IPS-15b (cell line): ENCODE results near the gene PTPRN2.

Experiments used
- H3K27me3 ChIP-seq: one replicate; pipeline ENCODE4 v1.6.1; 2013; ENCODE audit warnings: low read length; ENCODE audit not compliant: control insufficient read depth, insufficient read depth
- H3K36me3 ChIP-seq: one replicate; pipeline ENCODE4 v1.6.1; 2013; ENCODE audit warnings: low read length; ENCODE audit not compliant: control insufficient read depth, insufficient read depth
- H3K4me1 ChIP-seq: one replicate; pipeline ENCODE4 v1.6.1; 2013; ENCODE audit warnings: mild to moderate bottlenecking, low read length; ENCODE audit not compliant: control insufficient read depth, insufficient read depth
- H3K4me3 ChIP-seq: one replicate; pipeline ENCODE4 v1.5.1; 2013; ENCODE audit warnings: low read depth, low read length
- H3K9ac ChIP-seq: one replicate; pipeline ENCODE4 v1.6.1; 2013; ENCODE audit warnings: low read depth, mild to moderate bottlenecking, low read length
- H3K9me3 ChIP-seq: one replicate; pipeline ENCODE4 v1.6.1; 2013; ENCODE audit warnings: mild to moderate bottlenecking, low read length; ENCODE audit not compliant: control insufficient read depth, insufficient read depth

PTPRN2 gene

GRCh38 chr7:158014976-158015375, 572.6 kb downstream of the PTPRN2 start:
- Histone ChIP-seq H3K27me3 (peaks cover 8% of the 10 kb centered on the region), H3K36me3 (no peaks in the 10 kb centered on the region), H3K4me3 (no peak overlapping the region), H3K9ac (no peak overlapping the region), H3K9me3 (no peaks in the 10 kb centered on the region), H3K4me1 (peaks cover 22% of the 10 kb centered on the region)

GRCh38 chr7:158013085-158013668, 574.4 kb downstream of the PTPRN2 start:
- Histone ChIP-seq H3K9me3 (no peaks in the 10 kb centered on the region), H3K4me1 (peaks cover 31% of the 10 kb centered on the region)

GRCh38 chr7:158011941-158012340, 575.7 kb downstream of the PTPRN2 start:
- H3K27me3 ChIP-seq = peaks cover 5% of the 10 kb centered on the region
- no peak overlapping the region for H3K9ac ChIP-seq
- no peak overlapping the region for H3K4me3 ChIP-seq
- peaks cover 25% of the 10 kb centered on the region for H3K4me1 ChIP-seq
- no peaks in the 10 kb centered on the region for H3K9me3 ChIP-seq
- H3K36me3 ChIP-seq = no peaks in the 10 kb centered on the region

More at GRCh38 chr7:158013085-158013668, 574.4 kb downstream of the PTPRN2 start:
- Histone ChIP-seq H3K4me3 (no peak overlapping the region), H3K9ac (no peak overlapping the region), H3K27me3 (peaks cover 7% of the 10 kb centered on the region), H3K36me3 (no peaks in the 10 kb centered on the region)

GRCh38 chr7:158010961-158011693, 576.5 kb downstream of the PTPRN2 start:
- Histone ChIP-seq H3K27me3 (peaks cover 5% of the 10 kb centered on the region), H3K9me3 (no peaks in the 10 kb centered on the region), H3K9ac (no peak overlapping the region), H3K4me3 (no peak overlapping the region), H3K36me3 (no peaks in the 10 kb centered on the region), H3K4me1 (peaks cover 25% of the 10 kb centered on the region)

GRCh38 chr7:158009886-158010285, 577.7 kb downstream of the PTPRN2 start:
- Histone ChIP-seq H3K4me3 (no peak overlapping the region), H3K4me1 (peaks cover 17% of the 10 kb centered on the region), H3K36me3 (no peaks in the 10 kb centered on the region), H3K9me3 (no peaks in the 10 kb centered on the region), H3K9ac (no peak overlapping the region), H3K27me3 (peaks cover 3% of the 10 kb centered on the region)

- Histone ChIP-seq H3K36me3 (no peaks in the 10 kb centered on the region), H3K4me1 (peaks cover 15% of the 10 kb centered on the region), H3K9me3 (no peaks in the 10 kb centered on the region), H3K27me3 (no peaks in the 10 kb centered on the region), H3K4me3 (no peak overlapping the region), H3K9ac (no peak overlapping the region)
These were observed 579.4 kb downstream of the PTPRN2 start for GRCh38 chr7:158008267-158008666.

GRCh38 chr7:158007697-158008257, 579.8 kb downstream of the PTPRN2 start:
- H3K9me3 ChIP-seq = no peaks in the 10 kb centered on the region
- H3K4me1 ChIP-seq = peaks cover 15% of the 10 kb centered on the region
- no peak overlapping the region for H3K9ac ChIP-seq
- H3K27me3 ChIP-seq = no peaks in the 10 kb centered on the region
- no peaks in the 10 kb centered on the region for H3K36me3 ChIP-seq
- no peak overlapping the region for H3K4me3 ChIP-seq

GRCh38 chr7:158006841-158007696, 580.6 kb downstream of the PTPRN2 start:
- Histone ChIP-seq H3K36me3 (no peaks in the 10 kb centered on the region), H3K4me3 (no peak overlapping the region), H3K4me1 (peaks cover 15% of the 10 kb centered on the region), H3K27me3 (no peaks in the 10 kb centered on the region), H3K9me3 (no peaks in the 10 kb centered on the region), H3K9ac (no peak overlapping the region)

- H3K36me3 ChIP-seq = no peaks in the 10 kb centered on the region
- H3K27me3 ChIP-seq = no peaks in the 10 kb centered on the region
- no peak overlapping the region for H3K9ac ChIP-seq
- H3K9me3 ChIP-seq = no peaks in the 10 kb centered on the region
- peaks cover 9% of the 10 kb centered on the region for H3K4me1 ChIP-seq
- H3K4me3 ChIP-seq = no peak overlapping the region
These were observed 582.1 kb downstream of the PTPRN2 start for GRCh38 chr7:158005531-158005930.

GRCh38 chr7:158004123-158004490, 583.5 kb downstream of the PTPRN2 start:
- Histone ChIP-seq H3K4me3 (no peak overlapping the region), H3K9me3 (no peaks in the 10 kb centered on the region), H3K36me3 (no peaks in the 10 kb centered on the region), H3K9ac (no peak overlapping the region), H3K4me1 (peaks cover 8% of the 10 kb centered on the region), H3K27me3 (no peaks in the 10 kb centered on the region)

GRCh38 chr7:158003441-158004122, 584.0 kb downstream of the PTPRN2 start:
- H3K36me3 ChIP-seq = no peaks in the 10 kb centered on the region
- H3K9me3 ChIP-seq = no peaks in the 10 kb centered on the region
- H3K4me1 ChIP-seq = peaks cover 3% of the 10 kb centered on the region
- no peak overlapping the region for H3K4me3 ChIP-seq
- no peak overlapping the region for H3K9ac ChIP-seq
- H3K27me3 ChIP-seq = no peaks in the 10 kb centered on the region
